IMR-90 (cell line): Measurements from ENCODE around the gene HBEGF. TPM values are rescaled to one million over a fixed set of nuclear protein-coding genes. Genes with fewer than 3 reads are reported as not detected.

Experiments used
- ATAC-seq: fragments of 200-7000 bp; cut with Tn5 transposase; 2 replicates; pipeline ENCODE4 v1.9.1; 2020; ENCODE audit warnings: low read depth, mild to moderate bottlenecking, moderate library complexity
- BruUV-seq: library from RNA; stranded (reverse); fragments of 400-500 nt; replicated peaks from 2 replicates; lab custom pipeline; 2021; lab: Mats Ljungman, UMichigan
- CTCF ChIA-PET: fragments of 300-600 bp; formaldehyde crosslinking; extraction: SDS; loops from one replicate; lab custom pipeline; 2021; ENCODE audit warnings: antibody characterized with exemption; lab: Yijun Ruan, JAX
- POLR2A ChIA-PET: fragments of 300-600 bp; sonication (Branson Sonifier 250); formaldehyde crosslinking; loops from one replicate; lab custom pipeline; 2022; ENCODE audit warnings: antibody characterized with exemption; ENCODE audit not compliant: unreplicated experiment; lab: Charles Lee
- DNase-seq: peaks from one replicate; pipeline ENCODE4 v3.0.0; 2013
- H2AFZ ChIP-seq: replicated peaks from 2 replicates; pipeline ENCODE3; 2013; ENCODE audit warnings: low read length, mild to moderate bottlenecking; ENCODE audit not compliant: poor library complexity
- H2AK5ac ChIP-seq: 2 replicates; pipeline ENCODE4 v1.6.1; 2013; ENCODE audit warnings: low read depth, low read length, inconsistent platforms
- H2AK9ac ChIP-seq: replicated peaks from 2 replicates; pipeline ENCODE3; 2013; ENCODE audit warnings: mild to moderate bottlenecking, low read depth, low read length, moderate library complexity; ENCODE audit not compliant: poor library complexity
- H2BK120ac ChIP-seq: 2 replicates; pipeline ENCODE4 v1.6.1; 2013; ENCODE audit warnings: low read depth, low read length, inconsistent platforms
- H2BK15ac ChIP-seq: 3 replicates; pipeline ENCODE4 v1.6.1; 2013; ENCODE audit warnings: low read depth, low read length, inconsistent platforms
- H2BK20ac ChIP-seq: 2 replicates; pipeline ENCODE4 v1.6.1; 2013; ENCODE audit warnings: low read depth, mild to moderate bottlenecking, inconsistent platforms, low read length, moderate library complexity
- H2BK5ac ChIP-seq: 2 replicates; pipeline ENCODE4 v1.6.1; 2013; ENCODE audit warnings: mild to moderate bottlenecking, low read depth, low read length, inconsistent platforms; ENCODE audit not compliant: poor library complexity, severe bottlenecking
- H3K14ac ChIP-seq: replicated peaks from 2 replicates; pipeline ENCODE4 v1.6.1; 2013; ENCODE audit warnings: low read depth, low read length, inconsistent platforms
- H3K18ac ChIP-seq: 2 replicates; pipeline ENCODE4 v1.6.1; 2013; ENCODE audit warnings: low read depth, low read length, control low read depth
- H3K23ac ChIP-seq: 2 replicates; pipeline ENCODE4 v1.6.1; 2013; ENCODE audit warnings: low read depth, low read length, inconsistent platforms
- H3K27ac ChIP-seq: 2 replicates; pipeline ENCODE4 v1.5.1; 2013; ENCODE audit warnings: mild to moderate bottlenecking, control low read depth, low read length; ENCODE audit not compliant: insufficient read depth
- H3K27me3 ChIP-seq: 2 replicates; pipeline ENCODE4 v1.6.1; 2013; ENCODE audit warnings: low read length; ENCODE audit not compliant: control insufficient read depth, insufficient read depth
- H3K36me3 ChIP-seq: 2 replicates; pipeline ENCODE4 v1.6.1; 2013; ENCODE audit warnings: low read length, mixed read lengths; ENCODE audit not compliant: control insufficient read depth, insufficient read depth
- H3K4ac ChIP-seq: 2 replicates; pipeline ENCODE4 v1.6.1; 2013; ENCODE audit warnings: low read depth, low read length, inconsistent platforms
- H3K4me1 ChIP-seq: 2 replicates; pipeline ENCODE4 v1.6.1; 2013; ENCODE audit warnings: low read length, mixed read lengths; ENCODE audit not compliant: control insufficient read depth, insufficient read depth
- H3K4me2 ChIP-seq: 2 replicates; pipeline ENCODE4 v1.6.1; 2013; ENCODE audit warnings: low read depth, mild to moderate bottlenecking, control low read depth, low read length, moderate library complexity
- H3K4me3 ChIP-seq: 2 replicates; pipeline ENCODE4 v1.5.1; 2013; ENCODE audit warnings: low read depth, mild to moderate bottlenecking, control low read depth, low read length, moderate library complexity; ENCODE audit not compliant: insufficient read depth
- H3K56ac ChIP-seq: 2 replicates; pipeline ENCODE4 v1.6.1; 2013; ENCODE audit warnings: low read length, inconsistent platforms; ENCODE audit not compliant: insufficient read depth; ENCODE audit errors: extremely low read depth
- H3K79me1 ChIP-seq, 2 experiments: 2 replicates each; pipeline ENCODE4 v1.6.1; 2013; ENCODE audit warnings: low read length in 2 of 2, inconsistent platforms in 1 of 2, low read depth in 1 of 2
- H3K9ac ChIP-seq: 2 replicates; pipeline ENCODE4 v1.6.1; 2013; ENCODE audit warnings: low read depth, low read length, control low read depth
- H3K9me1 ChIP-seq: 2 replicates; pipeline ENCODE4 v1.6.1; 2013; ENCODE audit warnings: low read length, inconsistent platforms; ENCODE audit not compliant: insufficient read depth
- H3K9me3 ChIP-seq: 2 replicates; pipeline ENCODE4 v1.6.1; 2013; ENCODE audit warnings: low read length; ENCODE audit not compliant: control insufficient read depth, insufficient read depth
- H4K20me1 ChIP-seq: 2 replicates; pipeline ENCODE4 v1.6.1; 2013; ENCODE audit warnings: low read length, inconsistent platforms; ENCODE audit not compliant: insufficient read depth
- H4K5ac ChIP-seq: 2 replicates; pipeline ENCODE4 v1.6.1; 2013; ENCODE audit warnings: mild to moderate bottlenecking, low read depth, low read length, control low read depth
- H4K8ac ChIP-seq, 2 experiments: 2 replicates each; pipeline ENCODE4 v1.6.1; 2013; ENCODE audit warnings: low read depth in 2 of 2, low read length in 2 of 2, control low read depth in 1 of 2, inconsistent platforms in 1 of 2
- H4K91ac ChIP-seq: 2 replicates; pipeline ENCODE4 v1.6.1; 2013; ENCODE audit warnings: low read depth, low read length, inconsistent platforms; ENCODE audit not compliant: insufficient read depth
- BHLHE40 ChIP-seq: fragments of 150-350 bp; IDR thresholded peaks from 2 replicates; pipeline ENCODE4 v1.6.1; 2016; ENCODE audit warnings: mild to moderate bottlenecking, low read depth, low read length
- CEBPB ChIP-seq: IDR thresholded peaks from 2 replicates; pipeline ENCODE4 v1.6.1; 2012; ENCODE audit warnings: low read depth, low read length, improper control_type of control experiment
- CHD1 ChIP-seq: IDR thresholded peaks from 2 replicates; pipeline ENCODE4 v1.6.1; 2012; ENCODE audit warnings: low read depth, low read length, improper control_type of control experiment
- CTCF ChIP-seq: conservative IDR thresholded peaks from 2 replicates; pipeline ENCODE4 v1.5.1; 2012; ENCODE audit warnings: mild to moderate bottlenecking, low read depth, low read length, improper control_type of control experiment
- ELK1 ChIP-seq: fragments of 150-350 bp; IDR thresholded peaks from 2 replicates; pipeline ENCODE4 v1.6.1; 2016; ENCODE audit warnings: low read depth, mild to moderate bottlenecking, low read length, moderate library complexity, borderline replicate concordance
- FOS ChIP-seq: fragments of 150-350 bp; IDR thresholded peaks from 2 replicates; pipeline ENCODE4 v1.6.1; 2016; ENCODE audit warnings: low read depth, low read length
- MAFK ChIP-seq: IDR thresholded peaks from 2 replicates; pipeline ENCODE4 v1.6.1; 2012; ENCODE audit warnings: low read depth, low read length, improper control_type of control experiment
- MAZ ChIP-seq: IDR thresholded peaks from 2 replicates; pipeline ENCODE4 v1.6.1; 2012; ENCODE audit warnings: low read depth, mild to moderate bottlenecking, low read length, improper control_type of control experiment, moderate library complexity, borderline replicate concordance
- MXI1 ChIP-seq: IDR thresholded peaks from 2 replicates; pipeline ENCODE4 v1.6.1; 2012; ENCODE audit warnings: low read depth, mild to moderate bottlenecking, low read length, moderate library complexity, borderline replicate concordance
- NFE2L2 ChIP-seq: fragments of 150-350 bp; IDR thresholded peaks from 2 replicates; pipeline ENCODE4 v1.6.1; 2016; ENCODE audit warnings: low read depth, mild to moderate bottlenecking, low read length
- POLR2A ChIP-seq: IDR thresholded peaks from 2 replicates; pipeline ENCODE4 v1.6.1; 2012; ENCODE audit warnings: mild to moderate bottlenecking, low read depth, low read length
- RAD21 ChIP-seq: IDR thresholded peaks from 2 replicates; pipeline ENCODE4 v1.6.1; 2012; ENCODE audit warnings: low read length, improper control_type of control experiment
- RCOR1 ChIP-seq: IDR thresholded peaks from 2 replicates; pipeline ENCODE4 v1.6.1; 2012; ENCODE audit warnings: mild to moderate bottlenecking, low read length, improper control_type of control experiment; ENCODE audit not compliant: insufficient replicate concordance
- RFX5 ChIP-seq: IDR thresholded peaks from 2 replicates; pipeline ENCODE4 v1.8.0; 2012; ENCODE audit warnings: low read depth, mild to moderate bottlenecking, low read length, moderate library complexity
- SMC3 ChIP-seq: fragments of 150-350 bp; IDR thresholded peaks from 2 replicates; pipeline ENCODE4 v1.6.1; 2016; ENCODE audit warnings: low read depth, mild to moderate bottlenecking, antibody characterized with exemption, low read length, moderate library complexity
- USF2 ChIP-seq: fragments of 150-350 bp; IDR thresholded peaks from 2 replicates; pipeline ENCODE4 v1.6.1; 2017; ENCODE audit warnings: mild to moderate bottlenecking, antibody characterized with exemption, low read length, low read depth
- whole genome bisulfite sequencing, 2 experiments: methylation state at CpG; one replicate each; pipeline versions ENCODE4 v1.1.5 to v1.1.7; 2013; ENCODE audit warnings: missing lambda C conversion rate in 2 of 2; ENCODE audit not compliant: insufficient read length in 1 of 2; ENCODE audit errors: extremely low coverage in 2 of 2; 5-methylcytosine and 5-hydroxymethylcytosine counted together
- dilution Hi-C: fragments of 300-500 bp; cut with HindIII; formaldehyde crosslinking; loops from one replicate; pipeline ENCODE4 v1.14.3; 2018; ENCODE audit warnings: low sequenced_read_pairs; ENCODE audit not compliant: unreplicated experiment
- in situ Hi-C: fragments of 300-500 bp; cut with MboI; formaldehyde crosslinking; loops from 3 replicates; pipeline ENCODE4 v1.14.3; 2019; ENCODE audit warnings: low sequenced_read_pairs, inconsistent platforms, mixed read lengths
- intact Hi-C: fragments of 100-400 bp; cut with micrococcal nuclease; formaldehyde crosslinking; loops from 2 replicates; pipeline ENCODE4 v1.10.0; 2022
- polyA plus RNA-seq, 3 experiments: library from polyadenylated mRNA; depleted of rRNA; stranded (reverse); fragments of >200 nt; gene quantifications; 2 replicates each; pipeline ENCODE4 v1.2.3, GENCODE V29; 2012; ENCODE audit warnings: low replicate concordance in 1 of 3
- total RNA-seq: library from RNA; depleted of rRNA; stranded (reverse); fragments of >200 nt; gene quantifications from 2 replicates; pipeline ENCODE4 v1.2.3, GENCODE V29; 2012

The HBEGF gene
- total and polyA plus RNA-seq, 2 of the 4 experiments (the other 2 are of a cell fraction): 18.8 to 36.1 TPM

GRCh38 chr5:140348104-140348503, 1.7 kb upstream of the HBEGF start:
- 0 out of 2 replicates have a peak, but pooled peaks cover 9% of the 10 kb centered on the region for H4K20me1 ChIP-seq
- no peak overlapping the region for H2AK5ac ChIP-seq
- H2BK15ac ChIP-seq: no peak overlapping the region
- no peaks in the 10 kb centered on the region for H3K27me3 ChIP-seq
- no peak overlapping the region for H4K5ac ChIP-seq
- H3K9ac ChIP-seq: no peak overlapping the region
- no peak overlapping the region for H2BK20ac ChIP-seq
- H3K9me3 ChIP-seq: no peaks in the 10 kb centered on the region
- H2BK5ac ChIP-seq: no peak overlapping the region
- H4K8ac ChIP-seq: no peak overlapping the region
- ChIA-PET POLR2A (no interaction called here), CTCF (interaction anchor here (11.0 kb wide), 1 partner anchor 105 kb away, joined by 233 read pairs; no protein-coding TSS in a partner anchor)
- DNase-seq (no peak), ATAC-seq (no peak)
- H2BK120ac ChIP-seq: no peak overlapping the region
- H3K36me3 ChIP-seq: no peaks in the 10 kb centered on the region; the same call in 1 of the 2 replicates
- TF ChIP-seq USF2 (no peak), RFX5 (no peak), CEBPB (no peak), CTCF (no peak), BHLHE40 (no peak), SMC3 (no peak), MAFK (no peak), MXI1 (no peak), MAZ (no peak), CHD1 (no peak), NFE2L2 (no peak), RCOR1 (no peak), FOS (no peak), POLR2A (no peak), ELK1 (no peak), RAD21 (no peak)
- H3K4me3 ChIP-seq: no peak overlapping the region
- in situ Hi-C loops (no loop called here), intact Hi-C loops (loop anchor here (5.0 kb wide), 1 partner anchor 51 kb away; no protein-coding TSS in a partner anchor), dilution Hi-C loops (no loop called here)
- H3K18ac ChIP-seq: no peak overlapping the region
- no peak overlapping the region for H2AFZ ChIP-seq
- WGBS, 2 experiments: no CpG with 5 or more reads among the region's 4 CpGs
- H3K4ac ChIP-seq: no peak overlapping the region
- H3K4me1 ChIP-seq: peaks cover 11% of the 10 kb centered on the region
- no peak overlapping the region for H2AK9ac ChIP-seq
- H3K4me2 ChIP-seq: no peak overlapping the region
- no peak overlapping the region for H3K23ac ChIP-seq
- BruUV-seq: no TSS peak
- H3K56ac ChIP-seq: no peak overlapping the region
- H3K27ac ChIP-seq: no peak overlapping the region
- peaks cover 20 to 30% of the 10 kb centered on the region in 2 experiments for H3K79me1 ChIP-seq
- H3K14ac ChIP-seq: no peak overlapping the region
- H3K9me1 ChIP-seq: peaks cover 4% of the 10 kb centered on the region; the same call in 1 of the 2 replicates
- H4K91ac ChIP-seq: no peak overlapping the region
